H1 (cell line): ENCODE data around the gene MAGI2. TPM values are rescaled to one million over a fixed set of nuclear protein-coding genes. Genes with fewer than 3 reads are reported as not detected.

ENCODE experiments used
- CTCF ChIA-PET: fragments of 300-600 bp; sonication (Branson Sonifier 250); formaldehyde crosslinking; loops from one replicate; lab custom pipeline; 2021; ENCODE audit not compliant: partially characterized antibody; lab: Charles Lee
- POLR2A ChIA-PET: fragments of 300-600 bp; sonication (Branson Sonifier 250); formaldehyde crosslinking; loops from one replicate; lab custom pipeline; 2021; ENCODE audit warnings: inconsistent platforms; ENCODE audit not compliant: partially characterized antibody; lab: Charles Lee
- DNase-seq, 2 experiments: peaks; one replicate each; pipeline versions ENCODE4 v3.0.0 to v3.0.0-alpha.2; 2010 to 2022; ENCODE audit warnings: low spot score in 2 of 2, low read depth in 1 of 2, mixed read lengths in 1 of 2
- FAIRE-seq: peaks from 2 replicates; lab custom pipeline; 2011; peaks lifted over from hg19 to GRCh38; lab: Jason Lieb, UNC
- H2AFZ ChIP-seq: 2 replicates; pipeline ENCODE4 v1.8.1; 2012; ENCODE audit warnings: low read length, inconsistent platforms
- H2AK5ac ChIP-seq: 2 replicates; pipeline ENCODE4 v1.6.1; 2013; ENCODE audit warnings: low read depth, low read length
- H2BK120ac ChIP-seq: replicated peaks from 2 replicates; pipeline ENCODE3; 2013; ENCODE audit warnings: low read depth, low read length, inconsistent platforms
- H2BK12ac ChIP-seq: 2 replicates; pipeline ENCODE4 v1.6.1; 2013; ENCODE audit warnings: low read depth, low read length
- H2BK15ac ChIP-seq: 2 replicates; pipeline ENCODE4 v1.6.1; 2013; ENCODE audit warnings: low read length
- H2BK20ac ChIP-seq: 2 replicates; pipeline ENCODE4 v1.6.1; 2013; ENCODE audit warnings: low read length
- H2BK5ac ChIP-seq: 2 replicates; pipeline ENCODE4 v1.6.1; 2013; ENCODE audit warnings: low read depth, low read length
- H3K14ac ChIP-seq: 2 replicates; pipeline ENCODE4 v1.6.1; 2013; ENCODE audit warnings: inconsistent platforms; ENCODE audit not compliant: insufficient read length
- H3K18ac ChIP-seq: 2 replicates; pipeline ENCODE4 v1.6.1; 2013; ENCODE audit warnings: low read length; ENCODE audit errors: extremely low read depth
- H3K23ac ChIP-seq: 2 replicates; pipeline ENCODE4 v1.6.1; 2013; ENCODE audit warnings: inconsistent platforms; ENCODE audit not compliant: insufficient read length
- H3K23me2 ChIP-seq: 2 replicates; pipeline ENCODE4 v1.6.1; 2013; ENCODE audit warnings: low read depth, low read length
- H3K27ac ChIP-seq: 2 replicates; pipeline ENCODE4 v1.6.1; 2011; ENCODE audit warnings: low read depth, low read length, inconsistent platforms
- H3K27me3 ChIP-seq, 4 experiments: replicated peaks in 1 of 4; 1 replicate in 1 of 4; 2 replicates in 3 of 4; pipeline versions ENCODE4 v1.6.1 to v1.8.1; 2011 to 2013; ENCODE audit warnings: low read length in 3 of 4, mild to moderate bottlenecking in 3 of 4, inconsistent platforms in 2 of 4, mixed read lengths in 2 of 4, moderate library complexity in 1 of 4; ENCODE audit not compliant: control insufficient read depth in 3 of 4, insufficient read depth in 3 of 4; ENCODE audit errors: extremely low read depth in 1 of 4
- H3K36me3 ChIP-seq, 4 experiments: 2 replicates each; pipeline versions ENCODE4 v1.6.1 to v1.8.1; 2011 to 2013; ENCODE audit warnings: mild to moderate bottlenecking in 4 of 4, low read length in 3 of 4, moderate library complexity in 2 of 4, control low read depth in 1 of 4, inconsistent platforms in 1 of 4; ENCODE audit not compliant: insufficient read depth in 4 of 4, control insufficient read depth in 2 of 4
- H3K4ac ChIP-seq: replicated peaks from 2 replicates; pipeline ENCODE3; 2013; ENCODE audit warnings: low read length, low read depth, mixed read lengths, inconsistent platforms; ENCODE audit not compliant: insufficient read length
- H3K4me1 ChIP-seq, 4 experiments: replicated peaks in 1 of 4; 1 replicate in 1 of 4; 2 replicates in 3 of 4; pipeline versions ENCODE4 v1.6.1 to v1.8.1; 2011 to 2013; ENCODE audit warnings: low read length in 3 of 4, inconsistent platforms in 2 of 4, mixed read lengths in 1 of 4; ENCODE audit not compliant: insufficient read depth in 4 of 4, control insufficient read depth in 3 of 4
- H3K4me2 ChIP-seq, 2 experiments: 2 replicates each; pipeline versions ENCODE4 v1.6.1 to v1.8.1; 2011 to 2013; ENCODE audit warnings: low read depth in 2 of 2, low read length in 2 of 2, control low read depth in 1 of 2, inconsistent platforms in 1 of 2, mild to moderate bottlenecking in 1 of 2; ENCODE audit not compliant: insufficient read depth in 1 of 2
- H3K4me3 ChIP-seq, 4 experiments: fragments of 200-600, 300-600 bp in 1 of 4; sonication (generic), shearing (Covaris generic), sonication (Bioruptor Twin) in 1 of 4; 2 replicates each; pipeline versions ENCODE4 v1.5.1 to v1.8.1; 2011 to 2016; ENCODE audit warnings: low read length in 4 of 4, low read depth in 3 of 4, control low read depth in 2 of 4, inconsistent platforms in 2 of 4, mild to moderate bottlenecking in 2 of 4, mixed read lengths in 1 of 4, moderate library complexity in 1 of 4; ENCODE audit not compliant: insufficient read depth in 2 of 4; ENCODE audit errors: extremely low read depth in 1 of 4
- H3K56ac ChIP-seq: replicated peaks from 2 replicates; pipeline ENCODE3; 2013; ENCODE audit warnings: low read depth, mild to moderate bottlenecking, mixed read lengths, low read length, inconsistent platforms; ENCODE audit not compliant: insufficient read length
- H3K79me1 ChIP-seq: 2 replicates; pipeline ENCODE4 v1.6.1; 2013; ENCODE audit warnings: low read depth, low read length, control low read depth
- H3K79me2 ChIP-seq, 2 experiments: 2 replicates each; pipeline versions ENCODE4 v1.6.1 to v1.8.1; 2012 to 2013; ENCODE audit warnings: low read length in 2 of 2, mild to moderate bottlenecking in 2 of 2, inconsistent platforms in 1 of 2; ENCODE audit not compliant: insufficient read depth in 2 of 2, control insufficient read depth in 1 of 2
- H3K9ac ChIP-seq, 4 experiments: replicated peaks in 1 of 4; 1 replicate in 1 of 4; 2 replicates in 3 of 4; pipeline versions ENCODE4 v1.6.1 to v1.8.1; 2011 to 2013; ENCODE audit warnings: low read depth in 3 of 4, low read length in 3 of 4, control low read depth in 2 of 4, mild to moderate bottlenecking in 2 of 4, moderate library complexity in 2 of 4, inconsistent platforms in 1 of 4; ENCODE audit errors: extremely low read depth in 1 of 4
- H3K9me3 ChIP-seq, 2 experiments: 2 replicates each; pipeline versions ENCODE4 v1.6.1 to v1.8.1; 2012 to 2013; ENCODE audit warnings: mild to moderate bottlenecking in 2 of 2, moderate library complexity in 2 of 2, control low read depth in 1 of 2, inconsistent platforms in 1 of 2, low read depth in 1 of 2, low read length in 1 of 2, mixed read lengths in 1 of 2; ENCODE audit not compliant: insufficient read depth in 2 of 2
- H4K20me1 ChIP-seq, 2 experiments: replicated peaks in 1 of 2; 2 replicates each; pipeline versions ENCODE3 to v1.8.1; 2011 to 2013; ENCODE audit warnings: inconsistent platforms in 2 of 2, low read length in 2 of 2, mild to moderate bottlenecking in 1 of 2; ENCODE audit not compliant: insufficient read depth in 2 of 2, control insufficient read depth in 1 of 2
- H4K5ac ChIP-seq: 2 replicates; pipeline ENCODE4 v1.6.1; 2013; ENCODE audit warnings: low read length, low read depth, mixed read lengths, inconsistent platforms; ENCODE audit not compliant: insufficient read length
- H4K8ac ChIP-seq: 2 replicates; pipeline ENCODE4 v1.8.0; 2013; ENCODE audit warnings: mild to moderate bottlenecking, moderate library complexity, low read length, inconsistent platforms; ENCODE audit not compliant: insufficient read depth; ENCODE audit errors: extremely low read depth
- H4K91ac ChIP-seq: replicated peaks from 2 replicates; pipeline ENCODE3; 2013; ENCODE audit warnings: low read length, mixed read lengths, inconsistent platforms; ENCODE audit not compliant: insufficient read length
- ASH2L ChIP-seq: fragments of 200-600, 300-600 bp; sonication (generic); IDR thresholded peaks from one replicate; pipeline ENCODE4 v1.7.1; 2017; ENCODE audit warnings: low read length
- ATF2 ChIP-seq: IDR thresholded peaks from 2 replicates; pipeline ENCODE4 v1.6.1; 2012; ENCODE audit warnings: low read length, inconsistent platforms
- ATF3 ChIP-seq: IDR thresholded peaks from 2 replicates; pipeline ENCODE4 v1.6.1; 2011; ENCODE audit warnings: low read depth, mild to moderate bottlenecking, low read length; ENCODE audit not compliant: insufficient read depth
- BRCA1 ChIP-seq: IDR thresholded peaks from 2 replicates; pipeline ENCODE4 v1.6.1; 2012; ENCODE audit warnings: low read depth, low read length, improper control_type of control experiment
- CEBPB ChIP-seq: IDR thresholded peaks from 2 replicates; pipeline ENCODE4 v1.6.1; 2012; ENCODE audit warnings: low read depth, low read length
- CHD1 ChIP-seq: IDR thresholded peaks from 2 replicates; pipeline ENCODE4 v1.6.1; 2012; ENCODE audit warnings: low read depth, low read length, improper control_type of control experiment
- CREB1 ChIP-seq: IDR thresholded peaks from 2 replicates; pipeline ENCODE4 v1.6.1; 2012; ENCODE audit warnings: inconsistent platforms
- CTCF ChIP-seq, 3 experiments: IDR thresholded peaks; 1 replicate in 2 of 3; 2 replicates in 1 of 3; pipeline versions ENCODE4 v1.5.1 to v1.6.1; 2011; ENCODE audit warnings: low read length in 3 of 3, mild to moderate bottlenecking in 3 of 3, inconsistent platforms in 2 of 3, low read depth in 1 of 3, moderate library complexity in 1 of 3; ENCODE audit not compliant: insufficient read depth in 1 of 3; ENCODE audit errors: control extremely low read depth in 1 of 3
- HDAC6 ChIP-seq: IDR thresholded peaks from one replicate; pipeline ENCODE4 v1.7.1; 2012; ENCODE audit warnings: low read depth, mild to moderate bottlenecking, inconsistent platforms, low read length, moderate library complexity
- JUND ChIP-seq: IDR thresholded peaks from 2 replicates; pipeline ENCODE4 v1.6.1; 2011; ENCODE audit warnings: mild to moderate bottlenecking, improper control_type of control experiment, low read length
- SP4 ChIP-seq: IDR thresholded peaks from 2 replicates; pipeline ENCODE4 v1.6.1; 2012; ENCODE audit warnings: low read length, inconsistent platforms
- WGBS, 2 experiments: shearing (Covaris generic) in 1 of 2; methylation state at CpG; one replicate each; pipeline versions ENCODE4 v1.1.6 to v1.1.7; 2013 to 2015; ENCODE audit warnings: low lambda C conversion rate in 2 of 2, mixed read lengths in 2 of 2, inconsistent platforms in 1 of 2, low coverage in 1 of 2, missing lambda C conversion rate in 1 of 2; ENCODE audit not compliant: insufficient replicate concordance in 2 of 2, insufficient coverage in 1 of 2, insufficient read length in 1 of 2; ENCODE audit errors: extremely low coverage in 1 of 2, missing lambda C conversion rate in 1 of 2; 5-methylcytosine and 5-hydroxymethylcytosine counted together
- polyA plus RNA-seq, 7 experiments: library from polyadenylated mRNA; depleted of rRNA in 3 of 7; stranded (reverse) in 5 of 7; unstranded in 2 of 7; fragments of >200 nt in 5 of 7; fragments of 200-250 nt in 2 of 7; gene quantifications; 1 replicate in 5 of 7; 2 replicates in 1 of 7; 4 replicates in 1 of 7; pipeline versions ENCODE4 v1.2.1 to v1.2.3, GENCODE V29; 2011 to 2013; ENCODE audit warnings: missing spikeins in 2 of 7, mixed read lengths in 2 of 7
- total RNA-seq: library from RNA; stranded (reverse); fragmentation: NEBNext Ultra II Directional; extraction: Animal tissue kit (Norgen Biotek cat#: 25700); gene quantifications from 2 replicates; pipeline ENCODE4 v1.2.1, GENCODE V29; 2021

Gene MAGI2
- total and polyA plus RNA-seq, 2 of the 8 experiments (the other 6 are each of a cell fraction or from before 2014, with no cell fraction given), result 6.0 to 27.3 TPM

GRCh38 chr7:79334841-79335240 lies 118.6 kb downstream of the MAGI2 start:
- no peaks in the 10 kb centered on the region for H3K9me3 ChIP-seq
- no peak overlapping the region for H2BK5ac ChIP-seq
- CTCF ChIA-PET, result no interaction called here
- H4K5ac ChIP-seq, result no peak overlapping the region
- no peak overlapping the region for H2BK20ac ChIP-seq
- H2BK120ac ChIP-seq, result no peak overlapping the region
- no peak overlapping the region for H3K4ac ChIP-seq
- no peak overlapping the region for H3K18ac ChIP-seq
- no peak overlapping the region for H2BK15ac ChIP-seq
- no peak overlapping the region for H3K56ac ChIP-seq
- POLR2A ChIA-PET, result no interaction called here
- H4K8ac ChIP-seq, result no peak overlapping the region
- 88% methylated on average over 2 of the region's 2 CpGs; no CpG with 5 or more reads in 1 of the 2 experiments for WGBS, 2 experiments
- no peak overlapping the region for H3K23ac ChIP-seq
- H3K23me2 ChIP-seq, result no peaks in the 10 kb centered on the region
- no peak overlapping the region for H3K4me2 ChIP-seq
- H2AK5ac ChIP-seq, result no peak overlapping the region
- H3K14ac ChIP-seq, result no peak overlapping the region
- H4K91ac ChIP-seq, result no peak overlapping the region
- H3K27ac ChIP-seq, result no peak overlapping the region
- FAIRE-seq (no peak), DNase-seq (no peak)
- H3K36me3 ChIP-seq, result no peaks in the 10 kb centered on the region
- H3K4me1 ChIP-seq, result peaks cover 0 to 2% (median 0%) of the 10 kb centered on the region in 4 experiments; a peak in 1 of 7 replicates
- no peaks in the 10 kb centered on the region for H3K79me2 ChIP-seq
- no peak overlapping the region for H3K4me3 ChIP-seq
- no peaks in the 10 kb centered on the region for H3K27me3 ChIP-seq
- no peak overlapping the region for H2AFZ ChIP-seq
- no peaks in the 10 kb centered on the region for H4K20me1 ChIP-seq
- H3K9ac ChIP-seq, result no peak overlapping the region
- H2BK12ac ChIP-seq, result no peak overlapping the region
- H3K79me1 ChIP-seq, result no peaks in the 10 kb centered on the region
- no peak for TF ChIP-seq HDAC6
- no peak for TF ChIP-seq BRCA1
- TF ChIP-seq ATF3, result no peak
- TF ChIP-seq ATF2, result no peak
- no peak for TF ChIP-seq CHD1
- TF ChIP-seq JUND, result no peak
- no peak for TF ChIP-seq CTCF (IDR thresholded peaks at IDR 0.05; ENCODE audit: control extremely low read depth in 1 of 3, insufficient read depth in 1 of 3, low read depth in 1 of 3, low read length in 3 of 3)
- TF ChIP-seq SP4, result no peak
- TF ChIP-seq ASH2L, result no peak
- no peak for TF ChIP-seq CEBPB
- no peak for TF ChIP-seq CREB1
